ENCODE data around the gene CDH19. TPM values are rescaled to one million over a fixed set of nuclear protein-coding genes. Genes with fewer than 3 reads are reported as not detected.

The CDH19 gene
- total and polyA plus RNA-seq, 9 donors = 0.18 to 3.5 (median 1.8) TPM; not detected in 1

DNA sequence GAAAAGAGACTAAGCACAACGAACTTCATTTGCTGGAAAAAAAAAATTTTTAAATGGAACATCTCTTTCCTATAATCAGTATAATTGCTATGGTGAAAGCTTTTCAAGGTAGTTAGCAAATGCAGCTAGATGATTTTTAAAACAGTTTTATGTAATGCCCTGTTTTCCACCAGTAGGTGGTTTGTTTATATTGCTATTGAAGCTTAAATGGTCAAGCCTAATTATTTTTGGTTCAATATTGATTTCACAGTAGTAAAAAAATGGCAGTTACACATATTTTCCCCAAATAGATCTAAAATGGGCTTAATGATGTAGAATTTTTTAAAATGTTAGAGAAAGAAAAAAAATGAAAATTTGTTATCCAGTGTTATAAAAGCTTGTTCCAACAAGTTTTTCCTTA lies 70.2 kb downstream of the CDH19 start:
- intact Hi-C loops (cut with DNase I) = no loop called here
- no peaks in the 10 kb centered on the region for H3K4me1 ChIP-seq (ENCODE audit: insufficient read depth)
- H3K4me3 ChIP-seq = no peak overlapping the region
- TF ChIP-seq POLR2A (IDR thresholded peaks at IDR 0.05) = no peak
- no peak for TF ChIP-seq EP300 (IDR thresholded peaks at IDR 0.05)
- TF ChIP-seq, protein P1, sequence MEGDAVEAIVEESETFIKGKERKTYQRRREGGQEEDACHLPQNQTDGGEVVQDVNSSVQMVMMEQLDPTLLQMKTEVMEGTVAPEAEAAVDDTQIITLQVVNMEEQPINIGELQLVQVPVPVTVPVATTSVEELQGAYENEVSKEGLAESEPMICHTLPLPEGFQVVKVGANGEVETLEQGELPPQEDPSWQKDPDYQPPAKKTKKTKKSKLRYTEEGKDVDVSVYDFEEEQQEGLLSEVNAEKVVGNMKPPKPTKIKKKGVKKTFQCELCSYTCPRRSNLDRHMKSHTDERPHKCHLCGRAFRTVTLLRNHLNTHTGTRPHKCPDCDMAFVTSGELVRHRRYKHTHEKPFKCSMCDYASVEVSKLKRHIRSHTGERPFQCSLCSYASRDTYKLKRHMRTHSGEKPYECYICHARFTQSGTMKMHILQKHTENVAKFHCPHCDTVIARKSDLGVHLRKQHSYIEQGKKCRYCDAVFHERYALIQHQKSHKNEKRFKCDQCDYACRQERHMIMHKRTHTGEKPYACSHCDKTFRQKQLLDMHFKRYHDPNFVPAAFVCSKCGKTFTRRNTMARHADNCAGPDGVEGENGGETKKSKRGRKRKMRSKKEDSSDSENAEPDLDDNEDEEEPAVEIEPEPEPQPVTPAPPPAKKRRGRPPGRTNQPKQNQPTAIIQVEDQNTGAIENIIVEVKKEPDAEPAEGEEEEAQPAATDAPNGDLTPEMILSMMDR (IDR thresholded peaks at IDR 0.05) = no peak
- WGBS, 3 donors = 2 to 10% (median 4%) methylated on average over 1 of the region's 1 CpG
- no peak for DNase-seq
- H3K36me3 ChIP-seq = no peaks in the 10 kb centered on the region
- no peaks in the 10 kb centered on the region for H3K9me3 ChIP-seq
- H3K27me3 ChIP-seq = no peaks in the 10 kb centered on the region
- no peak overlapping the region for H3K27ac ChIP-seq

DNA sequence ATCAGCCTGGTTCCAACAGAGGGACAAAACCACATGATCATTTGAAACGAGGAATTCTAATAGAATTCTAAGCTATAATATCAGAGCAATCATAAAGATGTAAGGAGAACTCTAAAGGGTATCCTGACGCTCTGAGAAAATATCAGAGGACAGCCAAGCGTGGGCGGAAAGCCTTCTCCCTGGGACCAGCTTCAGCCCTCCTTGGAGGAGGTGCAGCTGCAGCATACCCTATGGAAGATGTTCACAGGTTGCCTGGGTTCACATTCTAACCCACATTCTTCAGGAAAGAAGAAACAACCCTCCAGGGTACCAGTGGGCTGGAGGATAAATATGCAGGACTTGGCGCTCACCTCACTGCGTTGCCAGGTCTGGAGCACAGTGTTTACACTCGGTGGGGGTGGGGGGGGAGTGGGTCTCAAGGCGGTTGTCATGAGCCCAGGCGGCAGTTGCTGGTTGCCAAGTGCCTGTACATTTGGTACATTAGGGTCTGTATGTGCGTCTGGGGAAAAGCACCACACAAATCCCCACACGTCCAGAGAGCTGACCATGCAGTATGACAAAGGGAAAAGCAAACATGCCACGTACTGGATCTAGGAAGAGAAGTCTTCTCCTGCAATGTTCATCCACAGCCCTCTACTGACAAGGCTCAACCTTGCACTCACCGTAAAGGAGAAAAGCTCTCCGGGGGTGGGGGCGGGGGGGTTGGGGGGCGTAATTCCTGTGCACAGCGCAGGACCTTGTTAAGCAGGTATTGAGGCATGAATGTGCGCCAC lies 80.5 kb downstream of the CDH19 start:
- Histone ChIP-seq H3K36me3 (no peaks in the 10 kb centered on the region), H3K4me1 (ENCODE audit: insufficient read depth) (no peaks in the 10 kb centered on the region), H3K4me3 (no peak overlapping the region), H3K27me3 (no peaks in the 10 kb centered on the region), H3K27ac (no peak overlapping the region), H3K9me3 (no peaks in the 10 kb centered on the region)
- no peak for DNase-seq
- 80 to 87% (median 81%) methylated on average over 18 of the region's 18 CpGs for WGBS, 3 donors
- intact Hi-C loops (cut with DNase I) = no loop called here
- TF ChIP-seq, protein P1 (IDR thresholded peaks at IDR 0.05) = no peak
- TF ChIP-seq EP300 (IDR thresholded peaks at IDR 0.05) (no peak), POLR2A (IDR thresholded peaks at IDR 0.05) (no peak)

DNA sequence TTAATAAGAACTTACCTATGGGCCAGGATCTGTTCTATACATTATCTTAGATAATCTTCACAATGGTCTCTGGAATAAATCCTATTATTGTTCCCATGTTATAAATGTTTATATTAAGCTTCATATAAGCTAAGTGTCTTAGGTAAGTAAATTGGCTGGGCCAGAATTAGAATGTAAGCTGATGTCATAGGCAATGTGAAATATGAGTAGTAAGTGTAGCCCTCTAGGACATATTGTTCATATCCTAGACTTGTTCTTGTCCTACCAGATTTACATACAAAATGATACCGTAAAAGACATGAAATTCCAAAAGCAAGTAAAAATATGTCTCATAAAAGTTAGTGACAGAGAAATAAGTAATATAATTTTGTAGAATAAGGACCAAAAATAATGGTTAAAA lies 89.9 kb downstream of the CDH19 start:
- no peaks in the 10 kb centered on the region for H3K9me3 ChIP-seq
- 82 to 89% (median 86%) methylated on average over 1 of the region's 1 CpG for WGBS, 3 donors
- intact Hi-C loops (cut with DNase I) = no loop called here

DNA sequence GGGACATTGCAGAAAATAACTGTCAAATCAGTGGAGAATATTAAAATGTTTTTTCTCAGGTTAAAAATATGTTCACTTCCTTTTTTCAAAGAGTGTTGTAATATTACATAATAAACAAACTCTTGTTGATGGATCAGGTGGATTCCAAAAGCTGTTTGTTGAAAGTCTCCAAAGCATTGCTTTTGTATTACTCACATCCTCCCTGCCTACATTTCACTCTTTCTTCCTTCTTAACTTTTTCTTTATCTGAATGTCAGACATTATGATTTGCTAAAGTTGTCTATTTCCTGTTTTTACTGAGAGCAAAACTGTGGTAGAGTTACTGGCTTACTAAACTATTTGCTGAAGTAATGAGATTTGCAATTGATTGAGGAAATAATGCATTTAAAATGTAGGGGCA lies 92.1 kb downstream of the CDH19 start:
- no peaks in the 10 kb centered on the region for H3K9me3 ChIP-seq
- no peak overlapping the region for H3K27ac ChIP-seq
- no peaks in the 10 kb centered on the region for H3K4me1 ChIP-seq (ENCODE audit: insufficient read depth)
- intact Hi-C loops (cut with DNase I) = no loop called here
- H3K27me3 ChIP-seq = no peaks in the 10 kb centered on the region
- TF ChIP-seq, protein P1 (IDR thresholded peaks at IDR 0.05) = no peak
- TF ChIP-seq EP300 (IDR thresholded peaks at IDR 0.05) (no peak), POLR2A (IDR thresholded peaks at IDR 0.05) (no peak)
- no peak overlapping the region for H3K4me3 ChIP-seq
- no peak for DNase-seq
- H3K36me3 ChIP-seq = no peaks in the 10 kb centered on the region

More for the DNA sequence above, 89.9 kb downstream of the CDH19 start:
- Histone ChIP-seq H3K27ac (no peak overlapping the region), H3K4me1 (ENCODE audit: insufficient read depth) (no peaks in the 10 kb centered on the region), H3K36me3 (no peaks in the 10 kb centered on the region), H3K27me3 (no peaks in the 10 kb centered on the region), H3K4me3 (no peak overlapping the region)
- no peak for DNase-seq
- TF ChIP-seq, protein P1 (IDR thresholded peaks at IDR 0.05) = no peak
- TF ChIP-seq EP300 (IDR thresholded peaks at IDR 0.05) = no peak
- TF ChIP-seq POLR2A (IDR thresholded peaks at IDR 0.05) = no peak
